ENCODE results near the gene GPR173.

- TF ChIP-seq CTCF (conservative IDR thresholded peaks at IDR 0.05; ENCODE audit: low read length) (no peak), EZH2phosphoT487 (IDR thresholded peaks at IDR 0.05; ENCODE audit: borderline replicate concordance, low read depth, low read length) (no peak)
Observed at GRCh38 chrX:53126377-53126776, 77.8 kb downstream of the GPR173 start.

All from OCI-LY7 (cell line).